Uterus (tissue), 4 donors: ENCODE data around the gene AK2. TPM values are rescaled to one million over a fixed set of nuclear protein-coding genes. Genes with fewer than 3 reads are reported as not detected.

Experiments used
- DNase-seq, 2 donors: peaks; one replicate each; pipeline ENCODE4 v3.0.0-alpha.2; 2019 to 2020
- H3K27ac ChIP-seq, 2 donors: fragments of 200-600 bp; sonication (generic); 1 replicate in 1 of 2; 2 replicates in 1 of 2; pipeline ENCODE4 v1.5.1; 2016 to 2018
- H3K27me3 ChIP-seq, 2 donors: fragments of 200-600 bp; sonication (generic); one replicate each; pipeline ENCODE4 v1.5.1; 2018 to 2019; ENCODE audit warnings: control low read depth in 1 of 2
- H3K36me3 ChIP-seq, 2 donors: fragments of 200-600 bp; sonication (generic); one replicate each; pipeline ENCODE4 v1.5.1; 2019; ENCODE audit warnings: control low read depth in 1 of 2
- H3K4me1 ChIP-seq, 2 donors: fragments of 200-600 bp; sonication (generic); one replicate each; pipeline ENCODE4 v1.5.1; 2018 to 2019; ENCODE audit warnings: control low read depth in 1 of 2
- H3K4me3 ChIP-seq, 2 donors: fragments of 200-600 bp; sonication (generic); 1 replicate in 1 of 2; 2 replicates in 1 of 2; pipeline ENCODE4 v1.5.1; 2018 to 2019; ENCODE audit warnings: mild to moderate bottlenecking in 1 of 2
- H3K9me3 ChIP-seq, 2 donors: fragments of 200-600 bp; sonication (generic); one replicate each; pipeline ENCODE4 v1.5.1; 2019; ENCODE audit warnings: control low read depth in 1 of 2
- POLR2A ChIP-seq, 2 donors: fragments of 450-650 bp; IDR thresholded peaks; one replicate each; pipeline ENCODE4 v1.6.1; 2016; ENCODE audit warnings: antibody characterized with exemption in 2 of 2, mild to moderate bottlenecking in 1 of 2, moderate library complexity in 1 of 2
- intact Hi-C: fragments of 100-400 bp; cut with DNase I; formaldehyde crosslinking; loops from one replicate; pipeline ENCODE4 v1.15.1; 2023; ENCODE audit warnings: low total_unique reads
- total RNA-seq, 4 donors: library from RNA; depleted of rRNA in 3 of 4; stranded (reverse); fragments of >200 nt in 3 of 4; gene quantifications; one replicate each; pipeline versions ENCODE4 v1.1.0 to v1.2.4, GENCODE V29; 2014 to 2023
- TF ChIP-seq, protein P1 (sequence below), 4 experiments: fragments of 200-600 bp in 2 of 4; fragments of 450-650 bp in 2 of 4; sonication (generic) in 2 of 4; IDR thresholded peaks; one replicate each; pipeline ENCODE4 v1.5.1; 2016 to 2019; ENCODE audit warnings: antibody characterized with exemption in 4 of 4, mild to moderate bottlenecking in 2 of 4, moderate library complexity in 1 of 4
- donor health status: DM: yes; HTN: yes; CAD: no.

AK2 gene
- total RNA-seq, 4 donors from 2014 or later, result 47.6 to 126 (median 89.2) TPM

- peaks cover 0 to 2% of the 10 kb centered on the region in 2 donors for H3K4me1 ChIP-seq
- TF ChIP-seq, protein P1, sequence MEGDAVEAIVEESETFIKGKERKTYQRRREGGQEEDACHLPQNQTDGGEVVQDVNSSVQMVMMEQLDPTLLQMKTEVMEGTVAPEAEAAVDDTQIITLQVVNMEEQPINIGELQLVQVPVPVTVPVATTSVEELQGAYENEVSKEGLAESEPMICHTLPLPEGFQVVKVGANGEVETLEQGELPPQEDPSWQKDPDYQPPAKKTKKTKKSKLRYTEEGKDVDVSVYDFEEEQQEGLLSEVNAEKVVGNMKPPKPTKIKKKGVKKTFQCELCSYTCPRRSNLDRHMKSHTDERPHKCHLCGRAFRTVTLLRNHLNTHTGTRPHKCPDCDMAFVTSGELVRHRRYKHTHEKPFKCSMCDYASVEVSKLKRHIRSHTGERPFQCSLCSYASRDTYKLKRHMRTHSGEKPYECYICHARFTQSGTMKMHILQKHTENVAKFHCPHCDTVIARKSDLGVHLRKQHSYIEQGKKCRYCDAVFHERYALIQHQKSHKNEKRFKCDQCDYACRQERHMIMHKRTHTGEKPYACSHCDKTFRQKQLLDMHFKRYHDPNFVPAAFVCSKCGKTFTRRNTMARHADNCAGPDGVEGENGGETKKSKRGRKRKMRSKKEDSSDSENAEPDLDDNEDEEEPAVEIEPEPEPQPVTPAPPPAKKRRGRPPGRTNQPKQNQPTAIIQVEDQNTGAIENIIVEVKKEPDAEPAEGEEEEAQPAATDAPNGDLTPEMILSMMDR (IDR thresholded peaks at IDR 0.05), result no peak
- no peak for TF ChIP-seq POLR2A (IDR thresholded peaks at IDR 0.05)
Observed at GRCh38 chr1:33003657-33004056, 33.0 kb downstream of the AK2 start.

DNA sequence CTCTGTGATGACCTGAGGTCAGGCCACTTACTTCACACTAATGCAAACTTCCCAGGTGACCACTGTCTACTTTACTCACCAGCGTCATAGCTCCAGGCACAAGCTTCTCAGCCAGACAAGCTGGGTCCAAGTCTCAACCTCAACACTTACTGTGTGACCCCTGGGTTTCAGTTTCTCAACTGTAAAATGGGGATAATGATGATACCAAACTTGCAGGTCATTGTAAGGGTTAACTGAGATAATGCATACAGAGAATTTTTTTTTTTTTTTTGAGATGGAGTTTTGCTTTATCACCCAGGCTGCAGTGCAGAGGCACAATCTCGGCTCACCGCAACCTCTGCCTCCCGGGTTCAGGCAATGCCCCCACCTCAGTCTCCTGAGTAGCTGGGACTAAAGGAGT lies 34.7 kb downstream of the AK2 start:
- Histone ChIP-seq H3K4me1 (peaks cover 4 to 14% of the 10 kb centered on the region in 2 donors), H3K4me3 (no peak overlapping the region), H3K27me3 (no peaks in the 10 kb centered on the region), H3K36me3 (no peaks in the 10 kb centered on the region), H3K9me3 (no peaks in the 10 kb centered on the region), H3K27ac (no peak overlapping the region)
- TF ChIP-seq, protein P1 (IDR thresholded peaks at IDR 0.05), result no peak
- no peak for TF ChIP-seq POLR2A (IDR thresholded peaks at IDR 0.05)
- intact Hi-C loops, result loop anchor here (10.0 kb wide), 1 partner anchor 67 kb away; no protein-coding TSS in a partner anchor
- no peak for DNase-seq

More at GRCh38 chr1:33003657-33004056, 33.0 kb downstream of the AK2 start:
- Histone ChIP-seq H3K36me3 (no peaks in the 10 kb centered on the region), H3K9me3 (no peaks in the 10 kb centered on the region), H3K4me3 (no peak overlapping the region), H3K27ac (no peak overlapping the region), H3K27me3 (no peaks in the 10 kb centered on the region)
- intact Hi-C loops, result loop anchor here (10.0 kb wide), 1 partner anchor 69 kb away; no protein-coding TSS in a partner anchor
- DNase-seq, result no peak

GRCh38 chr1:33001282-33001681 lies 35.4 kb downstream of the AK2 start:
- Histone ChIP-seq H3K4me3 (no peak overlapping the region), H3K27ac (no peak overlapping the region), H3K9me3 (no peaks in the 10 kb centered on the region), H3K4me1 (peaks cover 4 to 14% of the 10 kb centered on the region in 2 donors), H3K27me3 (no peaks in the 10 kb centered on the region), H3K36me3 (no peaks in the 10 kb centered on the region)
- intact Hi-C loops, result loop anchor here (10.0 kb wide), 1 partner anchor 66 kb away; no protein-coding TSS in a partner anchor
- DNase-seq, result no peak
- TF ChIP-seq, protein P1 (IDR thresholded peaks at IDR 0.05), result no peak
- TF ChIP-seq POLR2A (IDR thresholded peaks at IDR 0.05), result no peak

DNA sequence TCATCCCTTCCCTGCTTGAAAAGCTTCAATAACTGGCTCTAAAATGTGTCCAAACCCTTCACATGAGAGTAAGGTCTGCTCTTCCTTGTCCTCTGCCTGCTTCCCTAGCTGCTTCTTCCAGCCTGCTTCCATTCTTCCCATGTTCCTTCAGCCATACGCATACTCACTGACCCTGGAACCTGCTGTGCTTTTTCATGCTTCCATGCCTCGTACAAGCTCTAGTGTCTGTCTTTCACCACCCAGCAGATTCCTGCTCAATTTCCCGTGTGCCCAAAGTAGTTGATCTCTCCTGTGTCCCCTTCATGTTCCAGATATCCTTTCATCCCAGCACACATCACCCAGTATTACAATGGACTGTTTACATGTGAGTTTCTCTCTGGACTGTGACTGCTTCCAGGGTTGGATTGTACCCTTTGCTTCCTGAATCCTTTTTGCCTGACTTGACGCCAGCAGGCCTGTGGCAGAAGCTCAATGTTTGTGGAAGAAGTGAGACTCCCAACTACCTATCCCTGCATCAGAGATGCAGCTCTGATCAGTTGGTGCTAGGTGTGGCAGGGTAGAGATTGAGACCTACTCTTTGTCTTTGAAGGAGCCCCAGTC lies 36.2 kb downstream of the AK2 start:
- Histone ChIP-seq H3K4me3 (no peak overlapping the region), H3K9me3 (no peaks in the 10 kb centered on the region), H3K27ac (no peak overlapping the region), H3K36me3 (no peaks in the 10 kb centered on the region), H3K27me3 (no peaks in the 10 kb centered on the region), H3K4me1 (peaks cover 4 to 14% of the 10 kb centered on the region in 2 donors)
- intact Hi-C loops, result loop anchor here (10.0 kb wide), 1 partner anchor 66 kb away; no protein-coding TSS in a partner anchor
- no peak for DNase-seq
- TF ChIP-seq, protein P1 (IDR thresholded peaks at IDR 0.05), result no peak
- no peak for TF ChIP-seq POLR2A (IDR thresholded peaks at IDR 0.05)

- Histone ChIP-seq H3K27ac (no peak overlapping the region), H3K9me3 (no peaks in the 10 kb centered on the region), H3K4me1 (peaks cover 4 to 14% of the 10 kb centered on the region in 2 donors), H3K4me3 (no peak overlapping the region), H3K27me3 (no peaks in the 10 kb centered on the region), H3K36me3 (no peaks in the 10 kb centered on the region)
- DNase-seq, result no peak
- no peak for TF ChIP-seq POLR2A (IDR thresholded peaks at IDR 0.05)
- TF ChIP-seq, protein P1 (IDR thresholded peaks at IDR 0.05), result no peak
- intact Hi-C loops, result no loop called here
Observed at GRCh38 chr1:32998997-32999396, 37.7 kb downstream of the AK2 start.
